Measurements from ENCODE around the gene CHRM1.
"Not testable (repeated sequence)": the region's sequence is repeated elsewhere in the genome, so short reads cannot be mapped to it uniquely, and the experiment has no call there.

Gene CHRM1

DNA sequence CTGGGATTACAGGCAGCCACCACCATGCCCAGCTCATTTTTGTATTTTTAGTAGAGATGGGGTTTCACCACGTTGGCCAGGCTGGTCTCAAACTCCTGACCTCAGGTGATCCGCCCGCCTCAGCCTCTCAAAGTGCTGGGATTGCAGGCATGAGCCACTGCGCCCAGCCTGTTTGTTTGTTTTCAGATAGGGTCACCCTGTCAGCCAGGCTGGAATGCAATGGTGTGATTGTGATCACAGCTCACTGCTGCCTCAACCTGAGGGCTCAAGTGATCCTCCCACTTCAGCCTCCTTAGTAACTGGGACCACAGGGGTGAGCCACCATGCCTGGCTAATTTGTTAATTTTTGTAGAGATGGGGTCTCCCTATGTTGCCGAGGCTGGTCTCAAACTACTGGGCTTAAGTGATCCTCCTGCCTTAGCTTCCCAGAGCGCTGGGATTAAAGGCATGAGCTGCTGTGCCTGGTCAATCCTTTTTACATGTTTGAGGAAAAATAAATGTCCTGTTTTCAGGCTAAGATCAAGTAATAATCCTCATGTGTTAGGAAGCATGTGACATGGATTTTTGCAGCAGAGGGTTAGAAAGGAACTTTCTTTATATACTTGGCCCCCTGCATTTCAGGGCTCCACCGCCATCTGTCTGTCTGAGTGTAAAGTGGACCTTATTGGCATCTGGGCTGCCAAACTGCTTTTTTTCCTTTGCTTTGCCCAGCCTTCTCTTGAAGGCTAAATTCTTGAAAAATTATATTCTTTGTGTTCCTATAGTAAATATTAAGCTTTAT lies 45.3 kb downstream of the CHRM1 start:
- DNase-seq (ENCODE audit: low spot score) = no peak

DNA sequence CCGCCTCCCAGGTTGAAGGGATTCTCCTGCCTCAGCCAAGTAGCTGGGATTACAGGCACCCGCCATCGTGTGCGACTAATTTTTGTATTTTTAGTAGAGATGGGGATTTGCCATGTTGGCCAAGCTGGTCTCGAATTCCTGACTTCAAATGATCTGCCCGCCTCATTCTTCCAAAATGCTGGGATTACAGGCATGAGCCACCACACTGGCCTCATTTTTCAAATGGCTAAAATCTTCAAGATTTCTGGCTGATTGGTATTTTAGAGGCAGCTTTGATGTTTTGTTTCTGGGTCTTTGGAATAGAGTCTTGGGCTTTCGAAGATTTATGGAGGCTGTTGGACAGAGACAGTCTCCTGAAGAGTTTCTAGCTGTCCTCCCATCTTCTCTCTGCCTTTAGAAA lies 46.3 kb downstream of the CHRM1 start:
- no peak for DNase-seq (ENCODE audit: low spot score)

DNA sequence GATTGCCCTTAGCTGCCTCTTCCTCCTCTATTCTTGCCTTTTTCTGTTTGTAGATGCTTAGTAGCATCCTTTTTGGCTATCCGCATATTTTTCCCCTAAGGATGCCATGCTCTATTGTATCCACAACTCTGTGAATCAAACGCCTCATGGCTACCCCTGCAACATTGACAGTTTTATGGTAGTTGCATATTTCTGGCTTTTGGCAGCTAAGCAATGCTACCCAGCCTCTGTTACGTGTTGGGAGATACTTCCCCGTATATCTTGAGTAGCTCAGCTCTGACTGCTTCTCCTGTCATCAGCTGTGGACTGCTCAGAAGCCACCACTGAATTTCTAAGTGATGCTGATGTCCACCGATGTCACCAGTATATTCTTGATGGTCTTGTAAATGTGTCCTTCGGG lies 55.5 kb downstream of the CHRM1 start:
- DNase-seq (ENCODE audit: low spot score) = no peak

DNA sequence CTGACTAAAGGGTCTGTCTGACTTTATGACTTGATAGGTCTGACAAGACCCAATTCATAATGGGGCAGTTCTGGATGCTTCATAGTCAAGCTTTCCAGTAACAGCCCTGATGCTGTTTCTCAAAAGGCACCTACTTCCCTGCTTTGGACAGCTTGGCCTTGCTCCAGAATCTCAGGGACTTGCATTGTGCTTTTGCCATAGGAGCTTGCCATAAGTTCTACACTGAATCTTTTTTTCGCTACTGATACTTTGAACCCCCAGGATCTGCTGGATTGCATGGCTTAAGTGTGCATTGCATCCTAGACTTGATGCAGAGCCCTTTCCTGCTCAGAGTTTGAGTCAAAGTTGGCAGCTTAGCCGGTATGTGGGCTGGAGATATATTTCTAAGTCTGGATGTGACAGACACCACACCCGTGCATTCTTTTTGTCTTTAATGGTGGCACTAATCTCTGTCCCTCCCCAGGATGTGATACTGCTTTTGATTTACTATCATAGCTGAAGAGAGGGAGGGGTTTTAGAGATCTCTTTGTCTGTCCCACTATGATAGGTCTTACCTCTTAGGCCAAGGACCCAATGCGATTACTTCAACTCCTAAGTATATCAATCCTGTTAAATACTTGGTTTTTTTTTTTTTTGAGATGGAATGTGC lies 57.4 kb downstream of the CHRM1 start:
- no peak for DNase-seq (ENCODE audit: low spot score)

DNA sequence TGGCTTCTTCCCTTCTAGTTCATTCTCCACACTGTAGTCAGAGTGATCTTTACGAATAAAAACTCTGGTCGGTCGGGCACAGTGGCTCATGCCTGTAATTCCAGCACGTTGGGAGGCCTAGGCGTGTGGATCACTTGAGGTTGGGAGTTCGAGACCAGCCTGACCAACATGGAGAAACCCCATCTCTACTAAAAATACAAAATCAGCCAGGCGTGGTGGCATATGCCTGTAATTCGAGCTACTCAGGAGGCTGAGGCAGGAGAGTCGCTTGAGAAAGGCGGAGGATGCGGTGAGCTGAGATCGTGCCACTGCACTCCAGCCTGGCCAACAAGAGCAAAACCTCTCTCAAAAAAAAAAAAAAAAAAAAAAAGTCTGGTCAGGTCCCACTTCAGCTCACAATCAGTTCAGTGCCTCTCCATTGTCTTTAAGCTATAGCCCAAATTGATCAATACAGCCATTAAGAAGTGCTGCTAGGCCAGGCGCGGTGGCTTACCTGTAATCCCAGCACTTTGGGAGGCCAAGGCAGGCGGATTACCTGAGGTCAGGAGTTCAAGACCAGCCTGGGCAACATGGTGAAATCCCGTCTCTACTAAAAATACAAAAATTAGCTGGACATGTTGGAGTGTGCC lies 59.5 kb downstream of the CHRM1 start:
- not testable (repeated sequence) for DNase-seq (ENCODE audit: low spot score)

DNA sequence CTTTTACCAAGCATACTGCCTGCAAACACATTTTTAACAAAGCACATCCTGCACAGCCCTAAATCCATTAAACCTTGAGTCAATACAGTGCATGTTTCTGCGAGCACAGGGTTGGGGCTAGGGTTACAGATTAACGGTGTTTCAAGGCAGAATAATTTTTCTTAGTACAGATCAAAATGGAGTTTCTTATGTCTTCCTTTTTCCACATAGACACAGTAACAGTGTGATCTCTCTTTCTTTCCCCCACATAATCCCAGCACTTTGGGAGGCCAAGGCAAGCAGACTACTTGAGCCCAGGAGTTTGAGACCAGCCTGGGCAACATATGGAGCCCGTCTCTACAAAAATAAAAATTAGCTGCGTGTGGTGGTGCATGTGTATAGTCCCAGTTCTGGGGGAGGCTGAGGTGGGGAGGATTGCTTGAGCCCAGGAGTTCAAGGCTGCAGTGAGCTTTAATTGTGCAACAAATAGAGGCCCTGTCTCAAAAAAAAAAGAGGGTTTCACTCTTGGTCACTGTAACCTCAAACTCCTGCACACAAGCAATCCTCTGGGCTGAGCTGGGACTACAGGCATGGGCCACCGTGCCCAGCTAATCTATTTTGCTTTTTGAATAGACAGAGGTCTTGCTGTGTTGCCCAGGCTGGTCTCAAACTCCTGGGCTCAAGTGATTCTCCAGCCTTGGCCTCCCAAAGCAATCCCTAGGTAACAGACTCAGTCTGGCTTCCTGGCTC lies 60.2 kb downstream of the CHRM1 start:
- DNase-seq (ENCODE audit: low spot score) = no peak

DNA sequence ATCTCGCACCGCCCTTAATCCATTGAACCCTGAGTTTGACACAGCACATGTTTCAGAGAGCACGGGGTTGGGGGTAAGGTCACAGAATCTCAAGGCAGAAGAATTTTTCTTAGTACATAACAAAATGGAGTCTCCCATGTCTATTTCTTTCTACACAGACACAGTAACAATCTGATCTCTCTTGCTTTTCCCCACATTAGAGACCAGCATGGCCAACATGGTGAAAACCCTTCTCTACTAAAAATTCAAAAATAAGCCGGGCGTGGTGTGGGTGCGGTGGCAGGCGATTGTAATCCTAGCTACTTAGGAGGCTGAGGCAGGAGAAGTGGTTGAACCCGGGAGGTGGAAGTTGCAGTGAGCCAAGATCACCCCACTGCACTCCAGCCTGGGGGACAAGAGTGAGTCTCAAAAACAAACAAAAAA lies 61.9 kb downstream of the CHRM1 start:
- not testable (repeated sequence) for DNase-seq (ENCODE audit: low spot score)
